CD4-positive, alpha-beta T cell treated with Interleukin-12 subunit alpha and Interleukin-12 subunit beta, for 1 hour (primary cell): ENCODE measurements around the gene SNAI3.
A peak's percentile ranks its signal among the peaks of the same experiment; 100 is the strongest.
"Not testable (repeated sequence)": the region's sequence is repeated elsewhere in the genome, so short reads cannot be mapped to it uniquely, and the experiment has no call there.

Source experiments
- DNase-seq: peaks from one replicate; pipeline ENCODE4 v3.0.0-alpha.2; 2020

The SNAI3 gene

DNA sequence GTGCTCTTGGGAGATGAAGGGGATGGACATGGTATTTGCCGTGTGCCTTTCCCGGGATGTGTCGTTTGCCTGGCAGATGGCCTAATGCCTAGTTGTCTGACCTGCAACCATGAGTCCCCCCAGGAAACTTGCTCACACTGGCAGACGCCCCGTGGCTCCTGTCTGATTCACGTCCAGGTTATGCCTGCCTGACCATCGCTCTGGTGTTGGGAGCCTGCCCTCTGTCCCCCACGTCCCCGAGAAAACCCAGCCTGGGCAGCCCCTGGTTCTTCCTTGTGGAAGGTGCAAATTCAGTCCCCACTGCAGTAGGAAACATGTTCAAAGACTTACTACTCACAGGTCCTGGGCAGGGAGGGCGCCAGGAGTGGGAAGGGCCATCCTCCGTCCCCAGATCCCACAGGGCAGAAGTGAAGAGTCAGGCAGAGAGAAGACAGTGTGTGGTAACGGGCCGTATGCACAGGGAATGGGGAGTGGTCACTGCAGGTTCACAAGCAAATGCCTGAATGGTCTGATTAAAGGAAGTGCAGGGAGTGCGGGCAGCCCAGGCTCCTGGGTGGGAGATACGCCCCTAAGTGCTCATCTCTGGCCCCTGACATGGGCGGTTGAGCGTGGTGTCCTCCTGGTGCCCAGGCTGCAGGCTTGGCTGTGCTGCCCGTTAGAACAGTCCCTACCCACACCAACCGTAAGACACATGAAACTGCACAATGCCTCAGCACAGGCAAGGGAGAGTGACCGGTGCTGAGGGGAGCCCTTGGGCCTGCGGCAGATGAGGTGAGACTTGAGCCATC is 4.2 kb upstream of the SNAI3 start:
- no peak for DNase-seq

DNA sequence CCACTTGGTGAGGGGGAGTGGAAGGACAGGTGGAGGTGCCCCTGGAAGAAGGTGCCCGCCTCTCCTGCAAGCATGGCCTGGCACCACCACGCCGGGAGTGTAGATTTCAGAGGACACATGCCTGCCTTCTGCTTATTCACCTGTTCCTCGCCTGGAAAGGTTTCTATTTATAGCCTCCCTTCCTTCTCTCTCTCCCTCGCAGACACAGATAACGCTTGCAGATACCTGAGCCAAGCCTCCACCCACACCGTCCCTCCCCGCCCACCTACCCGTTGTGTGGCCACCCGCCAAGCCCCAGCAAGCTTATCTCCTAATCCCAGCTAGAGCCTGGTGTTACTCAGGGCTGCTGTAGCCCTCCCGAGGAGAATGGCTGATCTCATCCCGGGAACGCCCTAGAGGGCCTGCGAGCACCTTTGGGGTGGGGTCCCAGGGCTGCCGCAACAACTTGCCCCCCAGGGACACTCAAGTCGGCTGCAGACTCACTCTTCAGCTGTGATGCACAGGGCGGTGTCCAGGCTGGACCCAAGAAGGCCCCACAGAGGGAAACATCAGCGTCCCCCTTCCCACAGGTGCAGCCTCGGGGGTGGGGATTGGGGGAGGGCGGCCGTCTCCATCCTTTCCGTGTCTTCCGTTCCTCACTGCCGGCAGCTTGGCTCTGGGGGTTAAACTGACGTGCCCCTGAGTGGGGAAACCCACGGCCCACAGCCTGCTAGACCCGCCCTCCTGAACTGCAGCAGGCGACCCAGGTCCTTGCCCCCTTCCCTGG is 1.9 kb upstream of the SNAI3 start:
- no peak for DNase-seq

DNA sequence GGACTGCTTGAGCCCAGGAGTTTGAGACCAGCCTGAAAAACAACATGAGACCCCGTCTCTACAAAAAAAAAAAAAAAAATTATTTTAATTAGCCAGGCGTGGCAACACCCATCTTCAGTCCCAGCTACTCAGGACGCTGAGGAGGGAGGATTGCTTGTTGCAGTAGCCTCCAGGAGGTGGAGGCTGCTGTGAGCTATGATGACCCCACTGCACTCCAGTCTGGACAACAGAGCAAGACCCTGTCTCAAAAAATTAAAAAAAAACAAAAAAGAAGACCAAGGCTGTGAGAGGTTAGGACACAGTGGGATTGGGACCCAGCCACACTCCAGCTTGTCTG is 1.3 kb upstream of the SNAI3 start:
- no peak for DNase-seq

DNA sequence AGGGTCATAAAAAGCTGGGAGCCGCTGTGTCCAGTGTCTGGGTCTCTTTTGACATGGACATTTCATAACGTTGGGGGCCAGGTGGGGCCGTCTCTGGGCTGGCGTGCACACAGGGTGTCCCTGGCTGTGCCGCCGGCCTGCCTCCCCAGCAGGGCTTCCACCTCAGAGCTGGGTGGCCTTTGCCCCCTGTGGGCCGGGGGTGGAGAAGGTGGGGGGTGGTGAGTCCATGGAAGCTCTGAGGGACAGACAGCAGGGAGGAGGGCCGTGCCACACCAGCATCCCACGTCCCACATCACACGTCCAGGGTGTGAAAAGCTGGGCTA is 908 bp upstream of the SNAI3 start:
- no peak for DNase-seq

DNA sequence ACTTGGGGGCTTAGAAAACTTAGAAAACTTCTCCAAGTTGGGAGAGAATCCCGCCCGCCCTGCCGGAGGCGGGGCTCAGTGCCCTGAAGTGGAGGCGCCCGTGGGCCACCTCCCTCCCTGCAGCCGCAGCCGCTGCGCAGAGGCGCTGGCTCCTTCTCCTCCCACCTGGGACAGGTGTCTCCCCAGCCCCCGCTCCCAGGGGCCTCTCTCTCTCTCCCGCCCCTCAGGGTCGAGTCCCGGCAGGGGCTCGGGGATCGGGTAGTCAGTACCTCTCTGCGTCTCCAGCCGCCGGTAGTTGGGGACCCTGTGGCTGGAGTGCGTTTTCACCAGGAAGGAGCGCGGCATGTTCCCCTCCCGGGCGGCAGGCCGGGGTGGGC is 257 bp downstream of the SNAI3 start:
- DNase-seq: no peak

DNA sequence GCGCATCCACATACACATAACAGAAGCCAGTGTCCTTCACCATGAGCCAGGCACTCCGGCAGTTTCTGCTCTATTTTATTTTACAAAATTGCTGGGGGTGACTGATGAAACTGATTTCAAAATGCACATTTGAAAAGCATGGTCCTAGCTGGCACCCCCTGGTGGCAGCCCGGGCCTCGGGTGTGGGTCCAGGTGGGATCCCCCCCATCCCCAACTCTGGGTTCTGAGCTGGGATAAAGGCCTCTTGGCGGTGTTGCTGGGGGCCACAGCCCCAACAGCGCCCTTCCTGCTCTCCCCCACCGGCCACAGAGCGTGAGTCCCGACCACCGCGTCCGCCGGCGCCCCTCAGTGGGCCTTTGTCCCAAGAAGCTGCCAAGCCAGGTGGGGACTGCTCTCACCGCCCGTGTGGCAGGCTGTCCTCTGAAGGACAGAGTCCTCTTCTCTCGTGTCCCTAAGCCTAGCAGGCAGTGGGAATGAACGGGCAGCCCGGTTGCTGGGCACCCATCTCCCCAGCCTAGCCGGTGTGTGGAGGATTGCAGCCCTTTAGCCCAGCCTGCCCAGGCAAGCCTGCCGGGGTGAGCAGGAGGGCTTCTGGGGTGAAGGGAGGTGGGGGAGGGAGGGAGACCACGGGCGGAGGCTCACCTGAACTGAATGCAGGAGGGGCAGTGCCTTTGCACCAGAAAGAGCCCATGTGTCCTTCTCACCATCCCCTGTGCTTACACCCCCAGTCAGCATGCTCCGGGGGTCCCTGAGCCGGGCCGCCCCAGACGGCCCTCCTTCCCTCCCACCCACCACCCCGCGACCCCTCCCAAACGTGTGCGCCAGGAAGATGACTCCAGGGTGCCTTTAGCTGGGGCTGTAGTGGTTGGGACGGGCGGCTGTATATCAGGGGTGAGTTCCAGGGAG is 898 bp downstream of the SNAI3 start:
- DNase-seq: peak; percentile 62

DNA sequence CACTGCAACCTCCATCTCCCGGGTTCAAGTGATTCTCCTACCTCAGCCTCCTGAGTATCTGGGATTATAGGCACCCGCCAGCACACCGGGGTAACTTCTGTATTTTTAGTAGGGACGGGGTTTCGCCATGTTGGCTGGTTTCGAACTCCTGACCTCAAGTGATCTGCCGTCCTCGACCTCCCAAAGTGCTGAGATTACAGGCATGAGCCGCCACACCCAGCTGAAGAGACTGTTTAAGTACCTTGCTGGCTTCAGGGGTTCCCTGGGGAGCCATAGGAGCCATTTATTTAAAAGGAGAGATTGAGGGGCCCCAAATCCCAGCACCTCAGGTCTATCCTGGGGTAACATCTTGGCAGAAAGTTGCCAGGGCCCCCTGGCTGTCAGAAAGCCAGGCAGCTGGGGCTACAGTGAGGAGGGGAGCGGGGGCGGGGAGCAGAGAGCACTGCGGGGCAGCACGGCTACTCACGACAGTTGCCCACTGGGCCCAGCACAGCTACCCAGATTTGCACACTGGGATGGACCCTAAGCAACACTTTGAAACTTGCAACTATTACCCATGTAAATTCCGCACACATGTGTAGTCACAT is 1.6 kb downstream of the SNAI3 start:
- no peak for DNase-seq

DNA sequence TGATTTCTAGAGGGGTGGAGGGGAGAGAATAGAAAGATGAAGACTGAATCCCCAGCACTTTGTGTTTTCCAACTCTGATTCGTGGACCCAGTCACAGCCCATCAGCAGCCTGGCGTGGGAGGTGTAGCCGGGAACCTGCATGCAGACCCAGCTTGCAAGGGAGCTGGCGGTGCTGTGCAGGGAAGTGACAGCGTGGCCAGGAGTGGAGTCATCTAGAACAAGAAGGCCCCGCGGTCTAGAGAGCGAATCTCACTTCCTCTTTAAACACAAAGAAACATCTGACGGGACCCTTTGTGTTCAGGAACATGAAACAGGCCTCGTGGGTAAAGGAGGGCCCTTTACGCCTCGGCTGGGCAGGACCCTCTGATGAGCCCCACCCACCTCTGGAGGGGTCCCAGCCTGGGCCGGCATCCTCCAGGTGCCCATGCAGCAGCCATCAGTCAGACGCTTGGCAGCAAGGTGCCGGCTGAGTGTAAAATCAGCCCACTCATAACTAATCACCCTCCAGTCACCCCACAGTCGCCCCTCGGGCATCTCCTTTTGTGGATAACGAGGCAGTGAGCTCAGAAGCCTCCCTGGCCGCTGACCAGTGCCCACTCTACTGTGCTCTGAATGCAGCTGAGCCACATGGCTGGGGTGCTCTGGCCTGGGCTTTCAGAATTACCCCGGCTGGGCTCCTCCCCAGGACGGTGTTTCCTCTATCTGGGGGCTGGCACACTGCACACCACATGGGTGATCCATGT is 4.4 kb downstream of the SNAI3 start:
- DNase-seq: peak; percentile 58

DNA sequence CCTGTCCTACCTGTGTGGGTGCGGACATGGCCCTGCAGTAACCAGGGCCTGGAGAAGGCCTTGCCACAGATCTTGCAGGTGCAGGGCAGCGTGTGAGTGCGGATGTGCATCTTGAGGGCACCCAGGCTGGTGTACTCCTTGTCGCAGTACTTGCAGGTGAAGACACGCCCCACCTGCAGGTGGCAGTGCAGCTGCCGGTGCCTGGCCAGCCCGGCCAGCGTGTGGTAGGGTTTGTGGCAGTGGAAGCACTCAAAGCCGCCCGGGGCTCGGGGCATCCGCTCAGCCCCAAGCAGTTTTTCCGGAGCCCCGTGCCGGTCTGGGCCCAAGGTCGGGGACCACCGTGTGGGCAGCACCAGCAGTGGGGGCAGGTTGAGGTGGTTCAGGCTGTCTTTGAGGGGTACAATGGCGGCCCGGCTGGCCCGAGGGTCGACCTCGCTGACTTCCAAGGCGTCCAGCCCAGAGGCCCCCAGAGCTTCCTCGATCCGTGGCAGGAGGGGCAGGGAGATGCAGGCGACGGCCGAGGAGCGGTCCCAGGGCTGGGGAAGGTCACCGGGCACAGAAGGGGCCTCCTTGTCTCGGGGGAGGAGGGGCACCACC is 5.1 kb downstream of the SNAI3 start:
- DNase-seq: peak; percentile 61

DNA sequence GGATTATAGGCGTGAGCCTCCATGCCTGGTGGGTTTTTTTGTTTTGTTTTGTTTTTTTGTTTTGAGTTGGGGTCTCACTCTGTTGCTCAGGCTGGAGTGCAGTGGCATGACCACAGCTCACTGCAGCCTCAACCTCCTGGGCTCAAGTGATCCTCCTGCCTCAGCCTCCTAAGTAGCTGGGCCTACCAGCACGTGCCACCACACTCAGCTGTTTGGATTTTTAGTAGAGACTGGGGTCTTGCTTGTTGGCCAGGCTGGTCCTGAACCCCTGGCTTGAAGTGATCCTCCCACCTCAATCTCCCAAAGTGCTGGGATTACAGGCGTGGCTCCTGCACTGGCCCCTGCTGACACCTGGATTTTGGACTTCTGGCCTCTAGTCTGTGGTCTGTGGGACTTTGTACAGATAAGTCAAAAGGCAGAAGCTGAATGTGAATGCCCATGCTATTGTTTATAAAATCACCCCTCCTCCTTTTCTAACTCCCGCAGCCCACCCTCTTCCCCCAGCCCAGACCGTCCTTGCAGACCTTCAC is 5.7 kb downstream of the SNAI3 start:
- DNase-seq: no peak

DNA sequence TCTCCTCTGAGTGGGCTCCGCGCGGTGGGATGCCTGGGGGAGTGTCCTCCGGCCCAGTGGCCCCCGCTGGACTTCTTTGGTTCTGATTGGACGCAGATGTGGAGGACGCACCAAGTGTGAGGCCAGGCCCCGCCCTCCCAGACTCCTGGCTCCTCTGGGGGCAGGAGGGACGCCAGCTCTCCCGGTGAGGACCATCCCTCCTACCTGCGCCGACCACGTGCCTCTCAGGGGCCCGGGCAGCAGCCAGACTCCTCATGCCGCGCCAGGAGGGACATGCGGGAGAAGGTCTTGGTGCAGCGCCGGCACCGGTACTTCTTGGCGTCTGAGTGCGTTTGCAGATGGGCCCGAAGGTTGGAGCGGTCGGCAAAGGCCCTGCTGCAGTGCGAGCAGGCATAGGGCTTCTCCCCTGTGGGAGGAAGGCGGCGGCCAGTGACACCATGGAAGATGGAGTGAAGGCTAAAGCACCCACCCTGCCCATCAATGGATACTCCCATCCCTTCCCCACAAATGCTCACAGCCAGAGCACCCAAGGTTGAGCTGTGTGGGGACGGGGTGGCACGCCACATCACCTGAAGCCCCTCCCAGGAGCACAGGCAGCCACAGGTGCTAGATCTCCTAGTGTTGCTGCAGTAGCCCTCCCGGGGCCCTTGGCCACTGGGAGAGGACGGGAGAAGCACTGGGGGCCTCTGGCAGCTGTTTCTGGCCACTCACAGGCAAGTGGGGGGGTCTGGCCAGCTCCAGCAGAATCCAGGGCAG is 7.9 kb downstream of the SNAI3 start:
- DNase-seq: no peak

DNA sequence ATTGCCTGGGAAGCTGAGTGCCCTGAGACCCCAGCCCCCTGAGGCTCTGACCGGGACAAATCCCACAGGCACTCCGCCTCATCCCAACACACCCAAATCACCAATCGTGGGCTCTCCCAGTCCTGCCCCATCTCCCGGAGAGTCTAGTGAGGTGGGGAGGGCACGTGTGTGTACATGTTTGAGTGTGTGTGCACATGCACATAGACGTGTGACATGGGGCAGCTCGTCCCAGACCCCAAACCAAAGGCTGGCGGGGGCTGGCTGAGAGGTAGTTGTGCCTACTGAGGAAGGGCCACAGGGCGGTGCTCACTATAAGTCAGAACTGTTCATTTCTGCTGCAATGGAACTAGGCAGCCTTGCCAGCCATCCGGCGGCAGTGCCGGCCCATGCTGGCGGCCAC is 8.6 kb downstream of the SNAI3 start:
- no peak for DNase-seq

DNA sequence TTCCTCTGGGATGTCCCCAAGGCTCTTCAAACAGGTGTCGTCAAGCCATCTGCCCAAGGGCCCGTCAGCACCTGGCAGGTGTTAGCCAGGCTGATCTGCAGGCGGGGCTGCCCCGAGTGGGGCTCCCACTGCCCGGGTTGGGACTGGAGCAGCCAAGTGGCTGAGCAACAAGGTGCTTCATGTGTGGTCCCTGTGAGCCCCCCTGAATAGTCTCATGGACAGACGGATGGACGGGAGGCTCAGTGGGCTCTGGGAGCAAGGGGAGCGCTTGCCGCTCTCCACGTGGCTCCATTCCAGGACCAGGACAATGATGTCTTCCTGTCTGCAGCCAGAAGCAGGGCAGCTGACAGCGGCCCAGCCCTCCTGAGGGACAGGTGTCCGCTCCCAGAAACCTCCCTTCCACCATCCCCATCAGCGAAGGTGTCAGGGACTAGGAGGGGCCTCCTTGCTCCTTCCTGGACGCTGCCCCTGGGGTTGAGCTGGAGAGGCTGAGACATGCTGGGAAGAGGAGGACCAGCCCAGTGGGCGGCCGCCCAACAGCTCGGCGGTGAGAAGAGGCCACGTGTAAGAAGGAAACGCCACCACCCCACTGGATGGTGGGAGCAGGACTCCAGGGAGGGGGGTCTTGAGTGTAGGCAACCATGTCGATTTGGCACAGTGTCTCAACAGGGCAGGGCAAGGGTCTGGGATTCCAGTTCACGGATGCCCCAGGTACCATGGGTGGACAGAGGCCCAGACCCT is 9.6 kb downstream of the SNAI3 start:
- DNase-seq: no peak

DNA sequence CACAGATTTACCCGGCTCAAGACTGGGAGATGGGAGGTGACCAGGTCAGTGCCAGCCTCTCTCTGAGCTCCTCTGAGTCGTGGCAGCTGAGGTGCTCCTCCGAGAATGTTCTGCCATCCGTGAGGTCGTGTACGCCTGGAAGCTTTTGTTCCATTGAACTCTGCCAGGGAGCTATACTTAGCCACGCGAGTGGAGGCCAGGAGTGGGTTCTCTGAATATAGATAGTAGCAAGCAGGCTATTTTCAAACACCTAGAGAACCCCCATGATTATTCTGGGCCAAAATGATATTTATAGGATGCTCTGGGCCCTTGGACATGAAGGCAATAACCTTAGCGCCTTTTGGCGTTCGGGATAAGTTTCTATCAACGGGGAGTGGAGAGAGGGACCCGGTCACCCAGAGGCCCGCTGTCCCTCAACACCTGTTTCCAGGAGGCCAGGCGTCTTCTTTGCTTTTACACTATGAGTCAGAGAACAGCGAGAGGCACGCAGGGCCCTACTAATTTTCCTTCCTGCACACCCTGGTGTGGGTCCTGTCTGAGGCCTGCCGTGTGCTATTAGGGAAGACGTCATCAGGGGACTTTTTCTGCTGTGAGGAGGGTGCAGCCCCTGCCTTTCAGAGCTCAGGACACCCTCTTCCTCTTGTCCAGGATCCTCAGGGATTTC is 12.5 kb downstream of the SNAI3 start:
- DNase-seq: no peak

DNA sequence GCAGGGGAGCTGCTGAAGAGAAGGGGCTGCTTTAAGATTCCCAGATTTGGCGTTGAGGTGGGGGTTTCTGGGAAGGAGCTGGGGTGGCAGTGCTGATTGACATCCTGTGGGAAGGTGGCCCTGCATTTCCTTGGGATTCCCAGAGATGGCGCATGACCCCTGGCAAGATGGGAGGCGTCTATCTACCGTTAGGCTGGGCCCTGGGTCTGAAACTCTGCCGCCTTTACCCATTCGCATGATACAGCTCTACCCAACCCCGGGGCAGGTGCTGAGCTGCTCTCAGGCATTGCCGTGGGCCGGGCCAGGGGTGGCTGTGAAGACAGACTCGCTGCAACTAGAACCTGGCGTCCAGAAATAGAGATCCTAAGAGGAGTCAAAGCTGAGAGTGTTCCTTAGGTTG is 13.5 kb downstream of the SNAI3 start:
- no peak for DNase-seq

DNA sequence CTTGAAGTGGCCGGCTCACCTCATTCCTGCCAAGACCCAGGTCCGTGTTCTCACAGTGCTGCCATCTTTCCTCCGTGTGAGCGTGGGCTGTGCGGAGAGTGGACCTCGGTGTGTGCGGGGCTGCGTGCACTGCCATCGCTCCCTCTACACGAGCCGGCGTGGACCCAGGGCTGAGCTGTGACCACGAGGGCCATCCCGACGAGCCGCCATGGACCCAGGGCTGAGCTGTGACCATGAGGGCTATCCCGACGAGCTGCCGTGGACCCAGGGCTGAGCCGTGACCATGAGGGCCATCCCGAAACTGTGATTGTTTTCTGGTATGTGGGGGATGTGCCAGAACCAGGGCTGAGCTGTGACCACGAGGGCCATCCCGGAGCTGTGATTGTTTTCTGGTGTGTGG is 14.5 kb downstream of the SNAI3 start:
- DNase-seq: no peak

DNA sequence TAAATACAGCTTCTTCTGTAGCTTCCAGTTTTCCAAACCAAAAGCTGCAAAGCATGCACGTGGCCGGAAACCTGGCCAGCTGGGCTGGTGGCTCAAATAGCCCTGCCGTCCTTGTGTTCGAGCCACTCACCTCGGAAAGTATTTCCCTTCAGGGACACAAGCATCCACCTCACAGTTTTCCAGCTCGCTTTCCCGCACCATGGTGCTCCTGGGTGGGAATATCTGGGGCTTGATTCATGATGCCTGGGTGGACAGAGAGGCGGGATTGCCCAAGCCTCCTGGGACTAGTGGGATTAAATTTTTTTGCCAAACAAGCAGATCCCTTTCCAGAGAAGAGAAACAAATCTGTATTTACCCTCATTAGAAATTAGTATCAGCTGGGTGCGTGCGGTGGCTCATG is 16.3 kb downstream of the SNAI3 start:
- no peak for DNase-seq

DNA sequence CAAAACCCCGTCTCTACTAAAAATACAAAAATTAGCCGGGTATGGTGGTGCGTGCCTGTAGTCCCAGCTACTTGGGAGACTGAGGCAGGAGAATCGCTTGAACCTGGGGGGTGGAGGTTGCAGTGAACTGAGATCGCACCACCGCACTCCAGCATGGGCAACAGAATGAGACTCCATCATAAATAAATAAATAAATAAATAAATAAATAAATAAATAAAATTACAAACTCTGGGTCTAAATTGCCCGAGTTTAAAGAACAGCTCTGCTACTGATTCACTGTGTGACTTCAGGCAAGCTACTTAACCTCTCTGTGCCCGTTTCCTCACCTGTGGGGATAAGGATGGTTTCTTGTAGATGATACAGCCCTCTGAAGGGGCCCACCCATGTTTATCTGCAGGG is 16.8 kb downstream of the SNAI3 start:
- not testable (repeated sequence) for DNase-seq

DNA sequence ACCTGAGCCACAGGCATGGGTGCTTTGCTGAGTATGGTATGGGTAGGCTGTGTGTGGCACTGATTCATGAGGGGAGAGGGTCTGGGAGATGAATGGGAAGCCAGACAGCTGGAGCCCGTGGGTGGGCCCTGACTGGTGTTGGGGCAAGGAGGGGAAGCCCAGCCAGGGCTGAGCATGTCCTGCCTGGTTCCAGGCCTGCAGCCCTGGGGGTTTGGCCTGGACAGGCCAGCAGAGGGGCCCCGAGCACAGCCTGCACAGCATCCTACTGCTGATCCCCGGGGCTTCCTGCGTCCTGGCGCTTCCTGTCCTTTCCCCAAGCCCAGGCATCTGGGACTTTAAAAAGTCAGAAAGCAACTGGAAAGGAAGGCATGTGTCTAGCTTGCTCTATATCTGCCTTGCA is 18.8 kb downstream of the SNAI3 start:
- DNase-seq: no peak

DNA sequence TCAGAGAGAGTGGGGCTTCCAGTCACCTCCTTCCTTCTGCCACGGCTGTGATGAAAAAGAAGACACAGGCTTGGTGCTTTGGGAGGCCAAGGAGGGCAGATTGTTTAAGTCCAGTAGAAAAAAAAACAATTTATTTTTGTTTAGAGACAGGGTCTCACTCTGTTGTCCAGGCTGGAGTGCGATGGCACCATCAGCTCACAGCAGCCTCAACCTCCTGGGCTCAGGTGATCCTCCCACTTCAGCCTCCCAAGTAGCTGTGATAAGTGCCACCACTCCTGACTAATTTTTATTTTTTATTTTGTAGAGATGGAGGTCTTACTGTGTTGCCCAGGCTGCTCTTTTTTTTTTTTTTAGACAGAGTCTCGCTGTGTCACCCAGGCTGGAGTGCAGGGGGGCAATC is 20.7 kb downstream of the SNAI3 start:
- DNase-seq: no peak
